GM12878 (cell line): ENCODE measurements around the gene MYO9B. TPM values are rescaled to one million over a fixed set of nuclear protein-coding genes. Genes with fewer than 3 reads are reported as not detected.

ENCODE experiments used
- ATAC-seq: fragments of 200-7000 bp; cut with Tn5 transposase; 3 replicates; pipeline ENCODE4 v1.9.1; 2020; ENCODE audit warnings: mild to moderate bottlenecking, moderate library complexity
- BruUV-seq: library from RNA; stranded (reverse); fragments of 400-500 nt; replicated peaks from 2 replicates; lab custom pipeline; 2021; lab: Mats Ljungman, UMichigan
- CTCF ChIA-PET: fragments of 300-600 bp; sonication (Branson Sonifier 250); formaldehyde crosslinking; extraction: SDS; loops from one replicate; lab custom pipeline; 2021; ENCODE audit warnings: inconsistent platforms; lab: Yijun Ruan, JAX
- POLR2A ChIA-PET: fragments of 350-600 bp; formaldehyde crosslinking; extraction: SDS; loops from one replicate; lab custom pipeline; 2021; ENCODE audit warnings: inconsistent platforms; lab: Charles Lee
- RAD21 ChIA-PET: fragments of 300-600 bp; sonication (Branson Sonifier 250); formaldehyde crosslinking; loops from one replicate; lab custom pipeline; 2023; ENCODE audit warnings: antibody characterized with exemption; ENCODE audit not compliant: unreplicated experiment; lab: Charles Lee
- SMC1A ChIA-PET: fragments of 300-600 bp; sonication (Branson Sonifier 250); formaldehyde crosslinking; loops from one replicate; lab custom pipeline; 2023; ENCODE audit not compliant: unreplicated experiment, uncharacterized antibody; lab: Charles Lee
- DNase-seq: peaks from one replicate; pipeline ENCODE4 v3.0.0-alpha.2; 2011; ENCODE audit warnings: low read depth, low spot score
- FAIRE-seq: peaks from 3 replicates; lab custom pipeline; 2011; peaks lifted over from hg19 to GRCh38; lab: Jason Lieb, UNC
- H2AFZ ChIP-seq: 2 replicates; pipeline ENCODE4 v1.6.0; 2011; ENCODE audit warnings: low read depth, low read length, control low read depth; ENCODE audit not compliant: control insufficient read depth
- H3K27ac ChIP-seq: 2 replicates; pipeline ENCODE4 v1.5.1; 2011; ENCODE audit warnings: control low read depth; ENCODE audit not compliant: control insufficient read depth, insufficient read depth
- H3K27me3 ChIP-seq, 2 experiments: replicated peaks in 1 of 2; 2 replicates each; pipeline versions ENCODE4 v1.6.0 to v1.6.1; 2011; ENCODE audit warnings: low read length in 1 of 2; ENCODE audit not compliant: control insufficient read depth in 2 of 2, insufficient read depth in 2 of 2
- H3K36me3 ChIP-seq, 2 experiments: 2 replicates each; pipeline ENCODE4 v1.5.1; 2011; ENCODE audit warnings: low read length in 1 of 2; ENCODE audit not compliant: control insufficient read depth in 2 of 2, insufficient read depth in 2 of 2
- H3K4me1 ChIP-seq: 2 replicates; pipeline ENCODE4 v1.6.1; 2011; ENCODE audit warnings: mild to moderate bottlenecking, low read length, moderate library complexity, mixed read lengths; ENCODE audit not compliant: control insufficient read depth, insufficient read depth
- H3K4me2 ChIP-seq: 2 replicates; pipeline ENCODE4 v1.6.0; 2011; ENCODE audit warnings: control low read depth; ENCODE audit not compliant: control insufficient read depth, insufficient read depth
- H3K4me3 ChIP-seq: fragments of 200-600 bp; sonication (generic); 2 replicates; pipeline ENCODE4 v1.5.1; 2016
- H3K79me2 ChIP-seq: 2 replicates; pipeline ENCODE4 v1.6.0; 2011; ENCODE audit warnings: low read length; ENCODE audit not compliant: control insufficient read depth, insufficient read depth
- H3K9ac ChIP-seq: 2 replicates; pipeline ENCODE4 v1.8.0; 2011; ENCODE audit warnings: low read length, control low read depth, mixed read lengths; ENCODE audit not compliant: control insufficient read depth, insufficient read depth
- H3K9me3 ChIP-seq: replicated peaks from 3 replicates; pipeline ENCODE4 v1.5.1; 2011; ENCODE audit warnings: mild to moderate bottlenecking, low read length; ENCODE audit not compliant: control insufficient read depth, insufficient read depth
- H4K20me1 ChIP-seq: 2 replicates; pipeline ENCODE4 v1.6.0; 2011; ENCODE audit not compliant: control insufficient read depth, insufficient read depth
- BACH1 ChIP-seq: fragments of 450-650 bp; IDR thresholded peaks from 2 replicates; pipeline ENCODE4 v1.6.1; 2017; ENCODE audit warnings: mild to moderate bottlenecking, borderline replicate concordance
- BCLAF1 ChIP-seq: fragments of 450-650 bp; IDR thresholded peaks from 2 replicates; pipeline ENCODE4 v1.6.1; 2017; ENCODE audit warnings: antibody characterized with exemption, mild to moderate bottlenecking, moderate library complexity
- HCFC1 ChIP-seq: fragments of 150-350 bp; IDR thresholded peaks from 2 replicates; pipeline ENCODE4 v1.6.1; 2014; ENCODE audit warnings: low read length
- IKZF1 ChIP-seq: fragments of 450-650 bp; conservative IDR thresholded peaks from 2 replicates; pipeline ENCODE4 v1.6.1; 2017; ENCODE audit warnings: antibody characterized with exemption, mild to moderate bottlenecking
- IKZF2 ChIP-seq, 2 experiments: fragments of 450-650 bp; IDR thresholded peaks; 2 replicates each; pipeline ENCODE4 v1.6.1; 2017; ENCODE audit warnings: mild to moderate bottlenecking in 2 of 2, moderate library complexity in 2 of 2
- SRF ChIP-seq, 2 experiments: IDR thresholded peaks; 2 replicates each; pipeline ENCODE4 v1.6.1; 2011; ENCODE audit warnings: low read depth in 2 of 2, low read length in 2 of 2, mild to moderate bottlenecking in 1 of 2, moderate library complexity in 1 of 2
- WGBS: methylation state at CpG from one replicate; pipeline ENCODE4 v1.1.6; 2016; ENCODE audit warnings: low lambda C conversion rate; ENCODE audit not compliant: insufficient replicate concordance, insufficient coverage; ENCODE audit errors: missing lambda C conversion rate; 5-methylcytosine and 5-hydroxymethylcytosine counted together
- in situ Hi-C: fragments of 300-500 bp; cut with MboI; formaldehyde crosslinking; loops from 9 replicates; pipeline ENCODE4 v1.14.3; 2018; ENCODE audit warnings: mixed read lengths
- intact Hi-C: fragments of 100-400 bp; cut with micrococcal nuclease; formaldehyde crosslinking; loops from one replicate; pipeline ENCODE4 v1.14.2; 2022; ENCODE audit not compliant: unreplicated experiment
- polyA plus RNA-seq, 11 experiments: library from polyadenylated mRNA; depleted of rRNA in 4 of 11; unstranded in 6 of 11; stranded (reverse) in 5 of 11; fragments of >200 nt; fragmentation: Nextera tagmentation in 4 of 11; fragmentation: Illumina TruSeq in 1 of 11; extraction: Ambion mirVana in 4 of 11; extraction: Trizol in 1 of 11; gene quantifications; 1 replicate in 1 of 11; 2 replicates in 10 of 11; pipeline versions ENCODE4 v1.2.1 to v1.2.3, GENCODE V29; 2011 to 2016; ENCODE audit warnings: inconsistent platforms in 2 of 11, missing spikeins in 2 of 11, low read depth in 1 of 11
- total RNA-seq, 4 experiments: library from RNA; depleted of rRNA in 3 of 4; stranded (reverse); fragments of >200 nt in 3 of 4; fragmentation: Illumina TruSeq in 1 of 4; extraction: Trizol in 1 of 4; gene quantifications; 2 replicates each; pipeline versions ENCODE4 v1.2.1 to v1.2.3, GENCODE V29; 2013 to 2021

Gene MYO9B
- total and polyA plus RNA-seq, 10 of the 15 experiments (the other 5 are each of a cell fraction or from before 2014, with no cell fraction given) = 5.4 to 165 (median 45.8) TPM

- Histone ChIP-seq H4K20me1 (peaks cover 5% of the 10 kb centered on the region), H3K27me3 (no peaks in the 10 kb centered on the region), H3K79me2 (peaks cover 92% of the 10 kb centered on the region), H3K9ac (peak overlapping the region; percentile 83), H3K4me2 (peak overlapping the region; percentile 88), H2AFZ (no peak overlapping the region), H3K27ac (peak overlapping the region; percentile 87), H3K36me3 (no peaks in the 10 kb centered on the region), H3K9me3 (no peaks in the 10 kb centered on the region), H3K4me3 (peak overlapping the region; percentile 93), H3K4me1 (peaks cover 41% of the 10 kb centered on the region)
- 1% methylated on average over 12 of the region's 12 CpGs for WGBS
- ChIA-PET CTCF (interaction anchor here (1.0 to 2.3 kb wide), 10 partner anchors 8 to 206 kb away, joined by 3 to 7 read pairs (median 4); partner anchors contain the start of gene ANKLE1), SMC1A (interaction anchor here (0.6 to 11.7 kb wide), 6 partner anchors 8 to 138 kb away, joined by 3 to 88 read pairs (median 4); partner anchors contain the start of gene USE1), POLR2A (interaction anchor here (0.6 to 8.5 kb wide), 12 partner anchors 8 to 1015 kb away, joined by 3 to 111 read pairs (median 3); partner anchors contain the start of genes ANKLE1, BABAM1 and BST2), RAD21 (interaction anchor here (0.6 to 7.7 kb wide), 10 partner anchors 33 to 357 kb away, joined by 3 to 91 read pairs (median 5); partner anchors contain the start of genes NWD1 and USE1)
- ATAC-seq (no peak), DNase-seq (no peak), FAIRE-seq (no peak)
- in situ Hi-C loops (no loop called here), intact Hi-C loops (no loop called here)
- TSS peak; percentile 56 for BruUV-seq
- TF ChIP-seq BCLAF1 = no peak
- TF ChIP-seq IKZF2 (IDR thresholded peaks at IDR 0.05) = peak in 1 of 2 experiments; percentile 9; a peak in 1 of 4 replicates
- TF ChIP-seq BACH1 = 0 out of 2 replicates have a peak, but pooled peaks have one; percentile 25
- peak; percentile 21 for TF ChIP-seq IKZF1
- TF ChIP-seq HCFC1 = no peak
- TF ChIP-seq SRF (IDR thresholded peaks at IDR 0.05; ENCODE audit: low read depth in 2 of 2, low read length in 2 of 2) = peak; percentile 62 to 66; a peak in 2 of 4 replicates
These were observed 990 bp downstream of the MYO9B start for GRCh38 chr19:17076543-17076991.
